Measurements from ENCODE around the gene IDH3G.

Gene IDH3G

GRCh38 chrX:153804100-153804595 is 10.0 kb upstream of the IDH3G start:
- ChIA-PET CTCF (interaction anchor here (0.6 kb wide), 1 partner anchor 161 kb away, joined by 4 read pairs; no protein-coding TSS in a partner anchor), POLR2A (interaction anchor here (0.8 to 1.9 kb wide), 3 partner anchors 10 to 124 kb away, joined by 3 to 6 read pairs (median 4); partner anchors contain the start of genes IDH3G and SSR4)
- no peaks in the 10 kb centered on the region for H3K4me1 ChIP-seq (ENCODE audit: control insufficient read depth, insufficient read depth, low read length)
- H3K4me3 ChIP-seq (ENCODE audit: low read depth, low read length), result no peak overlapping the region
- TF ChIP-seq ZSCAN30 (tag by site-specific recombination; IDR thresholded peaks at IDR 0.05), result no peak
- TF ChIP-seq, protein P1, sequence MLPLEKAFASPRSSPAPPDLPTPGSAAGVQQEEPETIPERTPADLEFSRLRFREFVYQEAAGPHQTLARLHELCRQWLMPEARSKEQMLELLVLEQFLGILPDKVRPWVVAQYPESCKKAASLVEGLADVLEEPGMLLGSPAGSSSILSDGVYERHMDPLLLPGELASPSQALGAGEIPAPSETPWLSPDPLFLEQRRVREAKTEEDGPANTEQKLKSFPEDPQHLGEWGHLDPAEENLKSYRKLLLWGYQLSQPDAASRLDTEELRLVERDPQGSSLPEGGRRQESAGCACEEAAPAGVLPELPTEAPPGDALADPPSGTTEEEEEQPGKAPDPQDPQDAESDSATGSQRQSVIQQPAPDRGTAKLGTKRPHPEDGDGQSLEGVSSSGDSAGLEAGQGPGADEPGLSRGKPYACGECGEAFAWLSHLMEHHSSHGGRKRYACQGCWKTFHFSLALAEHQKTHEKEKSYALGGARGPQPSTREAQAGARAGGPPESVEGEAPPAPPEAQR (tag by site-specific recombination; IDR thresholded peaks at IDR 0.05), result no peak
- TF ChIP-seq ZNF776 (tag by site-specific recombination; IDR thresholded peaks at IDR 0.05; ENCODE audit: borderline replicate concordance), result no peak
- no peak for TF ChIP-seq ZNF292 (tag by site-specific recombination; IDR thresholded peaks at IDR 0.05; ENCODE audit: borderline replicate concordance, low read depth)
- no peak for TF ChIP-seq ZNF548 (tag by site-specific recombination; IDR thresholded peaks at IDR 0.05)
- TF ChIP-seq ZNF76 (tag by site-specific recombination; IDR thresholded peaks at IDR 0.05; ENCODE audit: borderline replicate concordance, low read depth), result no peak
- TF ChIP-seq, protein P2, sequence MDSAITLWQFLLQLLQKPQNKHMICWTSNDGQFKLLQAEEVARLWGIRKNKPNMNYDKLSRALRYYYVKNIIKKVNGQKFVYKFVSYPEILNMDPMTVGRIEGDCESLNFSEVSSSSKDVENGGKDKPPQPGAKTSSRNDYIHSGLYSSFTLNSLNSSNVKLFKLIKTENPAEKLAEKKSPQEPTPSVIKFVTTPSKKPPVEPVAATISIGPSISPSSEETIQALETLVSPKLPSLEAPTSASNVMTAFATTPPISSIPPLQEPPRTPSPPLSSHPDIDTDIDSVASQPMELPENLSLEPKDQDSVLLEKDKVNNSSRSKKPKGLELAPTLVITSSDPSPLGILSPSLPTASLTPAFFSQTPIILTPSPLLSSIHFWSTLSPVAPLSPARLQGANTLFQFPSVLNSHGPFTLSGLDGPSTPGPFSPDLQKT (IDR thresholded peaks at IDR 0.05; ENCODE audit: borderline replicate concordance, low read depth, low read length), result no peak
- TF ChIP-seq ZNF335 (tag by site-specific recombination; conservative IDR thresholded peaks at IDR 0.05), result no peak
- no peak for TF ChIP-seq ZNF341 (tag by site-specific recombination; IDR thresholded peaks at IDR 0.05; ENCODE audit: low read depth)
- no peak for TF ChIP-seq ZNF571 (tag by site-specific recombination; IDR thresholded peaks at IDR 0.05)
- no peak for TF ChIP-seq MYNN (tag by site-specific recombination; IDR thresholded peaks at IDR 0.05; ENCODE audit: borderline replicate concordance)
- TF ChIP-seq ZNF274 (IDR thresholded peaks at IDR 0.05; ENCODE audit: low read length), result no peak
- TF ChIP-seq ZNF274 (tag by site-specific recombination; IDR thresholded peaks at IDR 0.05; ENCODE audit: borderline replicate concordance), result no peak
- no peak for TF ChIP-seq SALL2 (tag by site-specific recombination; IDR thresholded peaks at IDR 0.05; ENCODE audit: borderline replicate concordance)
- TF ChIP-seq ZIC2 (tag by site-specific recombination; IDR thresholded peaks at IDR 0.05), result no peak
- no peak for TF ChIP-seq ZNF768 (tag by site-specific recombination; IDR thresholded peaks at IDR 0.05)
- no peak for TF ChIP-seq ZXDB (tag by site-specific recombination; IDR thresholded peaks at IDR 0.05)
- TF ChIP-seq ZNF830 (tag by site-specific recombination; IDR thresholded peaks at IDR 0.05; ENCODE audit: low read depth), result no peak
- peaks cover 0 to 3% of the 10 kb centered on the region in 2 experiments; a peak in 1 of 3 replicates for H3K36me3 ChIP-seq (ENCODE audit: control insufficient read depth in 2 of 2, insufficient read depth in 1 of 2, low read length in 2 of 2)
- no peaks in the 10 kb centered on the region for H3K9me3 ChIP-seq (ENCODE audit: control insufficient read depth, insufficient read depth, low read depth, low read length)
- H3K27ac ChIP-seq (ENCODE audit: extremely low read depth, low read depth, low read length), result no peak overlapping the region

DNA sequence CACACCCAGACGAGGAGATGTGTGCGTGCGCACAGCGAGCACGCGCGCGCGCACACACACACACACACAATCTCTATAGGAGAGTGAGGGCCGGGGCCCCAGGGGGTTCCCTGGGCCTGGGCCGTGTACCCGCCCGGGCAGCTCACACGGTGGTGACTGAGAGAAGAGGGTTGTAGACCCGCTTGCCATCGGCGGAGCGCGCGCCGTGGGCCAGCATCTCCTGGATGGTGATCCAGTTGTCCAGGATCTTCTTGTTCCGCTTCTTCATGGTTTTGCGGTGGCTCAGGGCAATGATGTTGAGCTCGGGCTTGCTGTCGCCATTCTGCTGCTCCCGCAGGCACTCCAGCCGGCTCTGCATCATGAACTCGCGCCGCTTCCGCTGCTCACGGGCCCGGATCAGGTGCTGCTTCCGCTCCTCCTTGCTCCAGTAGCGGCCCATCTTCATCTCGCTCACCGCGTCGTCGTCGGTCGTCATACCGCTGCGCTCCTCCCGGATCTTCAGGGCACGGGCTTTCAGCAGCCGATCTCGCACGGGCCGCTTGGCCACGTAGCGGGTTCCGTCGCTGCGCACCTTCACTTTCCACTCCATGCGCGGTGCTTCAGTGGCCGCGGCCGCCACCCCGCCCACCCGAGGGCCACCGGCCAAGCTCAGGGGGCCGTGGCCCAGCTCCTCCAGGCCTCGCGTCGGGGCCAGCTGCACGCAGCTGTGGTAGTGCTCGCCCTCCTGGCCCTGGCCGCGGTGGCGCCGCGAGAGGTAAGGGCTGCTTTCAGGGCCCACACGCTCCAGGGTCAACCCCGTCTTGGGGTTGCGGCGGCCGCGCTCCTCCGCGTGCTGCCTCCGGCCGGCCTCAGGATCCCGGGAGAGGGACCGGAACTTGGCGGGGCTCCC is 9.3 kb upstream of the IDH3G start:
- no peak overlapping the region for H3K27ac ChIP-seq (ENCODE audit: extremely low read depth, low read depth, low read length)
- TF ChIP-seq BCL11A (tag by site-specific recombination; IDR thresholded peaks at IDR 0.05; ENCODE audit: low read depth), result no peak
- TF ChIP-seq ZNF664 (tag by site-specific recombination; IDR thresholded peaks at IDR 0.05), result no peak
- no peak for TF ChIP-seq ZNF473 (tag by site-specific recombination; IDR thresholded peaks at IDR 0.05)
- no peak for TF ChIP-seq ZNF292 (tag by site-specific recombination; IDR thresholded peaks at IDR 0.05; ENCODE audit: borderline replicate concordance, low read depth)
- TF ChIP-seq ZNF549 (tag by site-specific recombination; IDR thresholded peaks at IDR 0.05), result no peak
- no peak for TF ChIP-seq OVOL3 (tag by site-specific recombination; IDR thresholded peaks at IDR 0.05)
- TF ChIP-seq ZNF324 (tag by site-specific recombination; IDR thresholded peaks at IDR 0.05), result no peak
- TF ChIP-seq ZNF571 (tag by site-specific recombination; IDR thresholded peaks at IDR 0.05), result no peak
- no peak for TF ChIP-seq ZFP41 (tag by site-specific recombination; IDR thresholded peaks at IDR 0.05; ENCODE audit: borderline replicate concordance)
- TF ChIP-seq ZFP69B (tag by site-specific recombination; IDR thresholded peaks at IDR 0.05), result no peak
- no peak for TF ChIP-seq ZNF785 (tag by site-specific recombination; IDR thresholded peaks at IDR 0.05)
- TF ChIP-seq ZNF366 (tag by site-specific recombination; conservative IDR thresholded peaks at IDR 0.05), result no peak
- TF ChIP-seq ZNF561 (tag by site-specific recombination; IDR thresholded peaks at IDR 0.05; ENCODE audit: borderline replicate concordance), result no peak
- TF ChIP-seq ZNF426 (tag by site-specific recombination; IDR thresholded peaks at IDR 0.05), result no peak
- no peak for TF ChIP-seq TRIM28 (IDR thresholded peaks at IDR 0.05; ENCODE audit: borderline replicate concordance, low read length)
- ChIA-PET CTCF (interaction anchor here (0.6 kb wide), 1 partner anchor 160 kb away, joined by 4 read pairs; no protein-coding TSS in a partner anchor), POLR2A (interaction anchor here (0.6 to 1.4 kb wide), 3 partner anchors 9 to 125 kb away, joined by 3 read pairs; partner anchors contain the start of genes SRPK3 and SSR4)
- no peak overlapping the region for H3K4me3 ChIP-seq (ENCODE audit: low read depth, low read length)
- no peaks in the 10 kb centered on the region for H3K4me1 ChIP-seq (ENCODE audit: control insufficient read depth, insufficient read depth, low read length)
- H3K36me3 ChIP-seq (ENCODE audit: control insufficient read depth in 2 of 2, insufficient read depth in 1 of 2, low read length in 2 of 2), result peaks cover 0 to 10% of the 10 kb centered on the region in 2 experiments; a peak in 2 of 3 replicates
- no peaks in the 10 kb centered on the region for H3K9me3 ChIP-seq (ENCODE audit: control insufficient read depth, insufficient read depth, low read depth, low read length)

All from HEK293 (cell line).